CD4-positive, alpha-beta T cell (primary cell): ENCODE measurements around the gene PATJ. TPM values are rescaled to one million over a fixed set of nuclear protein-coding genes. Genes with fewer than 3 reads are reported as not detected.

Experiments used
- ATAC-seq: fragments of 200-7000 bp; cut with Tn5 transposase; one replicate; pipeline ENCODE4 v1.10.0; 2022; ENCODE audit warnings: mild to moderate bottlenecking; ENCODE audit not compliant: poor library complexity
- CTCF ChIA-PET: fragments of 350-600 bp; sonication (Branson Sonifier 250); formaldehyde crosslinking; loops from one replicate; lab custom pipeline; 2021; ENCODE audit warnings: antibody characterized with exemption, inconsistent platforms; lab: Charles Lee
- POLR2A ChIA-PET: fragments of 350-600 bp; sonication (Branson Sonifier 250); formaldehyde crosslinking; loops from one replicate; lab custom pipeline; 2021; ENCODE audit warnings: antibody characterized with exemption, inconsistent platforms; lab: Charles Lee
- DNase-seq, 14 experiments: peaks; one replicate each; pipeline ENCODE4 v3.0.0-alpha.2; 2013 to 2020; ENCODE audit warnings: mixed read lengths in 2 of 14
- H3K27ac ChIP-seq, 2 donors: one replicate each; pipeline versions ENCODE4 v1.5.1 to v1.7.0; 2013; ENCODE audit warnings: low read length in 2 of 2, low read depth in 1 of 2, mild to moderate bottlenecking in 1 of 2
- H3K27me3 ChIP-seq, 2 experiments: 1 replicate in 1 of 2; 2 replicates in 1 of 2; pipeline versions ENCODE4 v1.6.1 to v1.7.0; 2013; ENCODE audit warnings: low read length in 2 of 2, control low read depth in 1 of 2, mild to moderate bottlenecking in 1 of 2, moderate library complexity in 1 of 2; ENCODE audit not compliant: insufficient read depth in 2 of 2, control insufficient read depth in 1 of 2
- H3K36me3 ChIP-seq: one replicate; pipeline ENCODE4 v1.6.1; 2013; ENCODE audit warnings: low read length, control low read depth; ENCODE audit not compliant: insufficient read depth
- H3K4me1 ChIP-seq: one replicate; pipeline ENCODE4 v1.6.1; 2013; ENCODE audit warnings: low read length, control low read depth; ENCODE audit not compliant: insufficient read depth
- H3K4me3 ChIP-seq: one replicate; pipeline ENCODE4 v1.5.1; 2013; ENCODE audit warnings: mild to moderate bottlenecking, low read length, moderate library complexity
- H3K9me3 ChIP-seq, 2 experiments: 1 replicate in 1 of 2; 2 replicates in 1 of 2; pipeline versions ENCODE4 v1.6.1 to v1.7.0; 2013; ENCODE audit warnings: low read length in 2 of 2, mild to moderate bottlenecking in 2 of 2, control low read depth in 1 of 2, moderate library complexity in 1 of 2; ENCODE audit not compliant: control insufficient read depth in 1 of 2, insufficient read depth in 1 of 2
- H3K27ac Mint-ChIP-seq: one replicate; pipeline ENCODE4 v1.8.0; 2020; ENCODE audit warnings: mixed read lengths
- H3K27me3 Mint-ChIP-seq: one replicate; pipeline ENCODE4 v1.8.0; 2021; ENCODE audit warnings: mixed read lengths
- H3K36me3 Mint-ChIP-seq: one replicate; pipeline ENCODE4 v1.8.0; 2021; ENCODE audit warnings: low read depth, mixed read lengths
- H3K4me1 Mint-ChIP-seq: one replicate; pipeline ENCODE4 v1.8.0; 2021; ENCODE audit warnings: low read depth, mixed read lengths
- H3K4me3 Mint-ChIP-seq: one replicate; pipeline ENCODE4 v1.8.0; 2020; ENCODE audit warnings: mild to moderate bottlenecking, mixed read lengths
- H3K9me3 Mint-ChIP-seq: one replicate; pipeline ENCODE4 v1.8.0; 2020; ENCODE audit warnings: mixed read lengths
- CTCF ChIP-seq: fragments of 200-600 bp; IDR thresholded peaks from one replicate; pipeline ENCODE4 v1.8.0; 2022; ENCODE audit warnings: antibody characterized with exemption, mild to moderate bottlenecking
- intact Hi-C, 2 experiments: fragments of 100-400 bp; cut with DNase I in 1 of 2; cut with micrococcal nuclease in 1 of 2; formaldehyde crosslinking; loops; one replicate each; pipeline versions ENCODE4 v1.15.1 to v1.9.0; 2023 to 2025; cut with DNase I, micrococcal nuclease
- total RNA-seq, 174 experiments: library from RNA in 2 of 174; stranded (reverse) in 2 of 174; gene quantifications; one replicate each; pipeline ENCODE4 v1.2.3 and lab custom pipeline; 2021 to 2026

The PATJ gene
- total RNA-seq, 2 experiments from 2014 or later, result 50.4 to 54.1 TPM

GRCh38 chr1:61995641-61996040 lies 253.4 kb downstream of the PATJ start:
- no peak for ATAC-seq
- no peak for TF ChIP-seq CTCF
- Histone ChIP-seq H3K27me3 (no peaks in the 10 kb centered on the region), H3K4me1 (no peaks in the 10 kb centered on the region), H3K9me3 (peaks cover 0 to 3% of the 10 kb centered on the region in 2 experiments), H3K4me3 (no peak overlapping the region), H3K36me3 (peaks cover 21% of the 10 kb centered on the region), H3K27ac (no peak overlapping the region)
- intact Hi-C loops, result no loop called here
- Mint-ChIP-seq H3K4me3 (no peak overlapping the region), H3K27me3 (no peaks in the 10 kb centered on the region), H3K36me3 (peaks cover 69% of the 10 kb centered on the region), H3K4me1 (no peaks in the 10 kb centered on the region), H3K9me3 (no peaks in the 10 kb centered on the region), H3K27ac (no peak overlapping the region)
- CTCF ChIA-PET, result no interaction called here
- DNase-seq, result no peak
- POLR2A ChIA-PET, result no interaction called here

GRCh38 chr1:61997123-61997522 lies 254.8 kb downstream of the PATJ start:
- Histone ChIP-seq H3K27ac (no peak overlapping the region), H3K36me3 (peaks cover 12% of the 10 kb centered on the region), H3K4me1 (no peaks in the 10 kb centered on the region), H3K27me3 (no peaks in the 10 kb centered on the region), H3K4me3 (no peak overlapping the region), H3K9me3 (peaks cover 0 to 3% of the 10 kb centered on the region in 2 experiments)
- peaks cover 60% of the 10 kb centered on the region for H3K36me3 Mint-ChIP-seq
- H3K4me1 Mint-ChIP-seq, result no peaks in the 10 kb centered on the region
- ATAC-seq (no peak), DNase-seq (no peak)
- intact Hi-C loops, result no loop called here
- no peak overlapping the region for H3K27ac Mint-ChIP-seq
- H3K9me3 Mint-ChIP-seq, result no peaks in the 10 kb centered on the region
- no peaks in the 10 kb centered on the region for H3K27me3 Mint-ChIP-seq
- no peak for TF ChIP-seq CTCF
- POLR2A ChIA-PET, result interaction anchor here (0.6 kb wide), 1 partner anchor 228 kb away, joined by 3 read pairs; no protein-coding TSS in a partner anchor
- no peak overlapping the region for H3K4me3 Mint-ChIP-seq
- CTCF ChIA-PET, result no interaction called here

- no peaks in the 10 kb centered on the region for H3K36me3 ChIP-seq
- TF ChIP-seq CTCF, result no peak
- no peak for DNase-seq
- CTCF ChIA-PET, result no interaction called here
- Mint-ChIP-seq H3K36me3 (peaks cover 53% of the 10 kb centered on the region), H3K9me3 (no peaks in the 10 kb centered on the region), H3K4me3 (no peak overlapping the region), H3K4me1 (no peaks in the 10 kb centered on the region), H3K27ac (no peak overlapping the region), H3K27me3 (no peaks in the 10 kb centered on the region)
- intact Hi-C loops, result no loop called here
- POLR2A ChIA-PET, result no interaction called here
- peaks cover 0 to 3% of the 10 kb centered on the region in 2 experiments for H3K9me3 ChIP-seq
- H3K27me3 ChIP-seq, result no peaks in the 10 kb centered on the region
- no peaks in the 10 kb centered on the region for H3K4me1 ChIP-seq
- no peak overlapping the region for H3K4me3 ChIP-seq
- no peak for ATAC-seq
- H3K27ac ChIP-seq, result no peak overlapping the region
These were observed 261.5 kb downstream of the PATJ start for GRCh38 chr1:62003777-62004176.
